IMR-90 (cell line): ENCODE measurements around the gene UGT1A1.

Source experiments
- BHLHE40 ChIP-seq: fragments of 150-350 bp; IDR thresholded peaks from 2 replicates; pipeline ENCODE4 v1.6.1; 2016; ENCODE audit warnings: mild to moderate bottlenecking, low read depth, low read length
- CEBPB ChIP-seq: IDR thresholded peaks from 2 replicates; pipeline ENCODE4 v1.6.1; 2012; ENCODE audit warnings: low read depth, low read length, improper control_type of control experiment
- CHD1 ChIP-seq: IDR thresholded peaks from 2 replicates; pipeline ENCODE4 v1.6.1; 2012; ENCODE audit warnings: low read depth, low read length, improper control_type of control experiment
- CTCF ChIP-seq: conservative IDR thresholded peaks from 2 replicates; pipeline ENCODE4 v1.5.1; 2012; ENCODE audit warnings: mild to moderate bottlenecking, low read depth, low read length, improper control_type of control experiment
- ELK1 ChIP-seq: fragments of 150-350 bp; IDR thresholded peaks from 2 replicates; pipeline ENCODE4 v1.6.1; 2016; ENCODE audit warnings: low read depth, mild to moderate bottlenecking, low read length, moderate library complexity, borderline replicate concordance
- FOS ChIP-seq: fragments of 150-350 bp; IDR thresholded peaks from 2 replicates; pipeline ENCODE4 v1.6.1; 2016; ENCODE audit warnings: low read depth, low read length
- POLR2A ChIP-seq: IDR thresholded peaks from 2 replicates; pipeline ENCODE4 v1.6.1; 2012; ENCODE audit warnings: mild to moderate bottlenecking, low read depth, low read length
- RAD21 ChIP-seq: IDR thresholded peaks from 2 replicates; pipeline ENCODE4 v1.6.1; 2012; ENCODE audit warnings: low read length, improper control_type of control experiment
- RCOR1 ChIP-seq: IDR thresholded peaks from 2 replicates; pipeline ENCODE4 v1.6.1; 2012; ENCODE audit warnings: mild to moderate bottlenecking, low read length, improper control_type of control experiment; ENCODE audit not compliant: insufficient replicate concordance
- RFX5 ChIP-seq: IDR thresholded peaks from 2 replicates; pipeline ENCODE4 v1.8.0; 2012; ENCODE audit warnings: low read depth, mild to moderate bottlenecking, low read length, moderate library complexity
- SMC3 ChIP-seq: fragments of 150-350 bp; IDR thresholded peaks from 2 replicates; pipeline ENCODE4 v1.6.1; 2016; ENCODE audit warnings: low read depth, mild to moderate bottlenecking, antibody characterized with exemption, low read length, moderate library complexity
- USF2 ChIP-seq: fragments of 150-350 bp; IDR thresholded peaks from 2 replicates; pipeline ENCODE4 v1.6.1; 2017; ENCODE audit warnings: mild to moderate bottlenecking, antibody characterized with exemption, low read length, low read depth

- TF ChIP-seq POLR2A, result no peak
- TF ChIP-seq ELK1, result no peak
- TF ChIP-seq CTCF, result no peak
- no peak for TF ChIP-seq USF2
- TF ChIP-seq RAD21, result no peak
- no peak for TF ChIP-seq SMC3
- no peak for TF ChIP-seq CEBPB
- no peak for TF ChIP-seq FOS
- TF ChIP-seq RCOR1, result no peak
- no peak for TF ChIP-seq CHD1
- TF ChIP-seq RFX5, result no peak
- TF ChIP-seq BHLHE40, result no peak
Observed at GRCh38 chr2:233743464-233744259, 16.4 kb upstream of the UGT1A1 start.
